Breast epithelium (tissue), 4 donors: ENCODE results near the gene SELP. TPM values are rescaled to one million over a fixed set of nuclear protein-coding genes. Genes with fewer than 3 reads are reported as not detected.
A peak's percentile ranks its signal among the peaks of the same experiment; 100 is the strongest.

ENCODE experiments used
- DNase-seq, 2 donors: peaks; one replicate each; pipeline ENCODE4 v3.0.0-alpha.2; 2019; ENCODE audit warnings: low spot score in 2 of 2
- H3K27ac ChIP-seq, 2 donors: fragments of 200-600 bp; sonication (generic) in 1 of 2; one replicate each; pipeline ENCODE4 v1.5.1; 2016 to 2019; ENCODE audit warnings: mild to moderate bottlenecking in 1 of 2
- H3K27me3 ChIP-seq, 2 donors: fragments of 200-600 bp; sonication (generic) in 1 of 2; one replicate each; pipeline versions ENCODE4 v1.5.1 to v1.6.0; 2017 to 2019; ENCODE audit warnings: control low read depth in 1 of 2, mild to moderate bottlenecking in 1 of 2
- H3K36me3 ChIP-seq: fragments of 200-600 bp; one replicate; pipeline ENCODE4 v1.5.1; 2019
- H3K4me1 ChIP-seq, 2 donors: fragments of 200-600 bp; sonication (generic); one replicate each; pipeline ENCODE4 v1.5.1; 2016 to 2019; ENCODE audit warnings: control low read depth in 1 of 2
- H3K4me3 ChIP-seq, 3 donors: fragments of 200-600 bp; sonication (generic); 1 replicate in 2 of 3; 2 replicates in 1 of 3; pipeline ENCODE4 v1.5.1; 2016 to 2019; ENCODE audit warnings: mild to moderate bottlenecking in 3 of 3, moderate library complexity in 2 of 3
- H3K9me3 ChIP-seq, 2 donors: fragments of 200-600 bp; sonication (generic) in 1 of 2; one replicate each; pipeline ENCODE4 v1.5.1; 2016 to 2019; ENCODE audit warnings: control low read depth in 1 of 2
- CTCF ChIP-seq, 3 donors: fragments of 450-650 bp; IDR thresholded peaks; one replicate each; pipeline ENCODE4 v1.5.1; 2016 to 2017; ENCODE audit warnings: antibody characterized with exemption in 3 of 3, mild to moderate bottlenecking in 3 of 3, moderate library complexity in 3 of 3
- POLR2A ChIP-seq: fragments of 450-650 bp; IDR thresholded peaks from one replicate; pipeline ENCODE4 v1.6.1; 2016; ENCODE audit warnings: antibody characterized with exemption, mild to moderate bottlenecking, moderate library complexity
- POLR2AphosphoS5 ChIP-seq, 3 donors: sonication (generic); formaldehyde crosslinking; IDR thresholded peaks; one replicate each; pipeline ENCODE4 v1.6.1; 2017; ENCODE audit warnings: antibody characterized with exemption in 3 of 3
- intact Hi-C: fragments of 100-400 bp; cut with DNase I; formaldehyde crosslinking; loops from one replicate; pipeline ENCODE4 v1.15.1; 2023; ENCODE audit warnings: low total_unique reads
- total RNA-seq, 3 donors: library from RNA; depleted of rRNA; stranded (reverse); fragments of >200 nt; gene quantifications; one replicate each; pipeline ENCODE4 v1.1.0, GENCODE V29; 2016

The SELP gene
- total RNA-seq, 3 donors from 2014 or later: 5.4 to 13.1 (median 10.1) TPM

- no peak for DNase-seq
Measured at GRCh38 chr1:169588785-169589485, 41.0 kb downstream of the SELP start.

GRCh38 chr1:169588112-169588511, 41.8 kb downstream of the SELP start:
- H3K4me1 ChIP-seq: peaks cover 0 to 5% of the 10 kb centered on the region in 2 donors
- H3K36me3 ChIP-seq: no peaks in the 10 kb centered on the region
- no peak overlapping the region for H3K27ac ChIP-seq
- DNase-seq: no peak
- no peaks in the 10 kb centered on the region for H3K9me3 ChIP-seq
- no peak overlapping the region for H3K4me3 ChIP-seq
- H3K27me3 ChIP-seq: no peaks in the 10 kb centered on the region
- TF ChIP-seq POLR2AphosphoS5 (IDR thresholded peaks at IDR 0.05) (no peak), POLR2A (no peak), CTCF (IDR thresholded peaks at IDR 0.05) (no peak)
- intact Hi-C loops: no loop called here

More at GRCh38 chr1:169588785-169589485, 41.0 kb downstream of the SELP start:
- Histone ChIP-seq H3K36me3 (no peaks in the 10 kb centered on the region), H3K4me3 (no peak overlapping the region), H3K27me3 (no peaks in the 10 kb centered on the region), H3K9me3 (no peaks in the 10 kb centered on the region), H3K27ac (no peak overlapping the region), H3K4me1 (peaks cover 0 to 5% of the 10 kb centered on the region in 2 donors)
- TF ChIP-seq CTCF (IDR thresholded peaks at IDR 0.05) (no peak), POLR2A (no peak), POLR2AphosphoS5 (IDR thresholded peaks at IDR 0.05) (no peak)
- intact Hi-C loops: no loop called here

GRCh38 chr1:169586395-169587255, 43.3 kb downstream of the SELP start, which contains the start of gene F5:
TSS of gene F5 (minus strand) at chr1:169586481. CDS start at chr1:169586386, 95 bp downstream.
- peak; percentile 40 to 70 for DNase-seq
- Histone ChIP-seq H3K27me3 (no peaks in the 10 kb centered on the region), H3K27ac (no peak within 1 kb of the TSS), H3K36me3 (no peaks in the 10 kb centered on the region), H3K4me1 (peaks cover 0 to 5% of the 10 kb centered on the region in 2 donors), H3K4me3 (peak within 1 kb of the TSS in 2 of 3 donors; percentile 10 to 48), H3K9me3 (no peaks in the 10 kb centered on the region)
- intact Hi-C loops: no loop called here
- TF ChIP-seq POLR2AphosphoS5 (IDR thresholded peaks at IDR 0.05) (no peak), CTCF (IDR thresholded peaks at IDR 0.05) (peak in 2 of 3 donors; percentile 29 to 46)

GRCh38 chr1:169586067-169586394, 43.9 kb downstream of the SELP start:
- DNase-seq: no peak
- intact Hi-C loops: no loop called here
- peaks cover 0 to 5% of the 10 kb centered on the region in 2 donors for H3K4me1 ChIP-seq
- H3K27ac ChIP-seq: no peak overlapping the region
- no peak for TF ChIP-seq POLR2A
- no peak for TF ChIP-seq POLR2AphosphoS5 (IDR thresholded peaks at IDR 0.05)
- TF ChIP-seq CTCF (IDR thresholded peaks at IDR 0.05): no peak
- peaks cover 0 to 4% of the 10 kb centered on the region in 2 donors for H3K27me3 ChIP-seq
- H3K36me3 ChIP-seq: no peaks in the 10 kb centered on the region
- no peaks in the 10 kb centered on the region for H3K9me3 ChIP-seq
- peak overlapping the region in 2 of 3 donors; percentile 10 to 48 for H3K4me3 ChIP-seq

GRCh38 chr1:169585181-169585580, 44.7 kb downstream of the SELP start:
- Histone ChIP-seq H3K36me3 (no peaks in the 10 kb centered on the region), H3K27ac (no peak overlapping the region), H3K4me3 (no peak overlapping the region), H3K4me1 (peaks cover 0 to 5% of the 10 kb centered on the region in 2 donors), H3K27me3 (peaks cover 0 to 4% of the 10 kb centered on the region in 2 donors), H3K9me3 (no peaks in the 10 kb centered on the region)
- DNase-seq: no peak
- TF ChIP-seq POLR2AphosphoS5 (IDR thresholded peaks at IDR 0.05) (no peak), CTCF (IDR thresholded peaks at IDR 0.05) (no peak), POLR2A (no peak)
- intact Hi-C loops: no loop called here
